Fibroblast of upper back skin (primary cell): Measurements from ENCODE around the gene BAZ2B.
A peak's percentile ranks its signal among the peaks of the same experiment; 100 is the strongest.
"Not testable (repeated sequence)": the region's sequence is repeated elsewhere in the genome, so short reads cannot be mapped to it uniquely, and the experiment has no call there.

Experiments used
- DNase-seq: peaks from one replicate; pipeline ENCODE4 v3.0.0-alpha.2; 2013

Gene BAZ2B

GRCh38 chr2:159616286-159616701 lies at the start of gene BAZ2B:
Gene BAZ2B (minus strand): TSS chr2:159616548. CDS start chr2:159478719, 137,829 bp downstream.
- peak; percentile 81 for DNase-seq

- peak; percentile 31 for DNase-seq
Measured at GRCh38 chr2:159661286-159661685, 44.9 kb upstream of the BAZ2B start.

- no peak for DNase-seq
Measured at GRCh38 chr2:159658881-159659873, 42.8 kb upstream of the BAZ2B start.

GRCh38 chr2:159653962-159654361 lies 37.6 kb upstream of the BAZ2B start:
- no peak for DNase-seq

GRCh38 chr2:159651884-159652283 lies 35.5 kb upstream of the BAZ2B start:
- DNase-seq = no peak

GRCh38 chr2:159650574-159650973 lies 34.2 kb upstream of the BAZ2B start:
- DNase-seq = no peak

GRCh38 chr2:159648643-159649042 lies 32.3 kb upstream of the BAZ2B start:
- DNase-seq = no peak

GRCh38 chr2:159647667-159648066 lies 31.3 kb upstream of the BAZ2B start:
- no peak for DNase-seq

GRCh38 chr2:159640176-159640575 lies 23.8 kb upstream of the BAZ2B start:
- peak; percentile 42 for DNase-seq

GRCh38 chr2:159639712-159640111 lies 23.4 kb upstream of the BAZ2B start:
- DNase-seq = no peak

- DNase-seq = no peak
Measured at GRCh38 chr2:159639071-159639470, 22.7 kb upstream of the BAZ2B start.

GRCh38 chr2:159637988-159638501 lies 21.7 kb upstream of the BAZ2B start:
- peak; percentile 96 for DNase-seq

- DNase-seq = no peak
Measured at GRCh38 chr2:159637240-159637639, 20.9 kb upstream of the BAZ2B start.

- DNase-seq = peak; percentile 93
Measured at GRCh38 chr2:159635006-159635789, 18.9 kb upstream of the BAZ2B start.

GRCh38 chr2:159633219-159633618 lies 16.9 kb upstream of the BAZ2B start:
- no peak for DNase-seq

- not testable (repeated sequence) for DNase-seq
Measured at GRCh38 chr2:159625628-159626027, 9.3 kb upstream of the BAZ2B start.

- no peak for DNase-seq
Measured at GRCh38 chr2:159623436-159623835, 7.1 kb upstream of the BAZ2B start.

GRCh38 chr2:159622966-159623365 lies 6.6 kb upstream of the BAZ2B start:
- DNase-seq = no peak

GRCh38 chr2:159620796-159621195 lies 4.4 kb upstream of the BAZ2B start:
- DNase-seq = no peak

- DNase-seq = peak; percentile 53
Measured at GRCh38 chr2:159617646-159618045, 1.3 kb upstream of the BAZ2B start.

GRCh38 chr2:159617100-159617499 lies 752 bp upstream of the BAZ2B start:
- DNase-seq = no peak

- peak; percentile 95 for DNase-seq
Measured at GRCh38 chr2:159615367-159616285, 722 bp downstream of the BAZ2B start.
